Nephron (organoid): ENCODE measurements around the gene GOLGB1.

ENCODE experiments used
- H3K27ac Mint-ChIP-seq, 3 experiments: 2 replicates each; pipeline ENCODE4 v1.8.0; 2020; ENCODE audit warnings: mixed read lengths in 3 of 3, mild to moderate bottlenecking in 2 of 3, moderate library complexity in 1 of 3
- H3K27me3 Mint-ChIP-seq: 2 replicates; pipeline ENCODE4 v1.8.0; 2021; ENCODE audit warnings: low read depth, mild to moderate bottlenecking, moderate library complexity, mixed read lengths
- H3K36me3 Mint-ChIP-seq: 2 replicates; pipeline ENCODE4 v1.8.0; 2020; ENCODE audit warnings: low read depth, mixed read lengths
- H3K4me1 Mint-ChIP-seq: 2 replicates; pipeline ENCODE4 v1.8.0; 2020; ENCODE audit warnings: mixed read lengths
- H3K4me3 Mint-ChIP-seq, 3 experiments: 2 replicates each; pipeline ENCODE4 v1.8.0; 2020; ENCODE audit warnings: mild to moderate bottlenecking in 3 of 3, mixed read lengths in 3 of 3, moderate library complexity in 2 of 3
- H3K9me3 Mint-ChIP-seq: 2 replicates; pipeline ENCODE4 v1.8.0; 2020; ENCODE audit warnings: mixed read lengths
- TF ChIP-seq, protein P1 (sequence below), 3 experiments: fragments of 200-600 bp; sonication (generic); IDR thresholded peaks; one replicate each; pipeline ENCODE4 v1.5.0; 2021; ENCODE audit warnings: antibody characterized with exemption in 3 of 3; ENCODE audit not compliant: unreplicated experiment in 3 of 3

Gene GOLGB1

DNA sequence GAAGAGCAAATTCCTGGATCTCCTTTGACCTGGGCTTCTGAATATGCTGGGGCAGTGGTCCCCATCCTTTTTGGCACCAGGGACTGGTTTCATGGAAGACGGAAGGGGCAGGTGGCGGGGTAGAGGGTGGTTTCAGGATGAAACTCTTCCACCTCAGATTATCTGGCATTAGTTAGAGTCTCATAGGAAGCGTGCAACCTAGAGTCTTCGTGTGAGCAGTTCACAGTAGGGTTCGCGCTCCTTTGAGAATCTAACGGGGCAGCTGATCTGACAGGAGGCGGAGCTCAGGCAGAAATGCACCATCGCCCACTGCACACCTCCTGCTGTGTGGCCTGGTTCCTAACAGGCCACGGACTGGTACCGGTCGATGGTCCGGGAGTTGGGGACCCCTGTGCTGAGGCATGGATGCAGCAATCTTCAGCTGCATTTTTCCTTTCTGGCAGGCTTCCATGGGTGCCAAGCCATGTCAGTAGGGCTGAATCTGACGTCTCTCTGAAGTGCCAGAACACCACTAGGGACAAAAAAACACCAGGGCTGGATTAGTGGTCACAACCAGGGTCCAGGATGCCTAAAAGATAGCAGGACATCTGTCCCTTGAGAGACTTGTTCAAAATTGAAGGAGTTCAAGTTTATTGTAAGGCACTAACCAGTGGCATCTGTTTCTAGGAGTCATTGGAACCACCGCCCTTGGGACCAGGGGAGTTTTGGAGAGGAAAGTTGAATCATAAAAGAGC, 8.4 kb upstream of the GOLGB1 start:
- Mint-ChIP-seq H3K27ac (peak overlapping the region in 2 of 3 experiments; percentile 82 to 85), H3K4me1 (peaks cover 16% of the 10 kb centered on the region), H3K36me3 (no peaks in the 10 kb centered on the region), H3K27me3 (peaks cover 21% of the 10 kb centered on the region), H3K9me3 (no peaks in the 10 kb centered on the region), H3K4me3 (no peak overlapping the region)
- TF ChIP-seq, protein P1, sequence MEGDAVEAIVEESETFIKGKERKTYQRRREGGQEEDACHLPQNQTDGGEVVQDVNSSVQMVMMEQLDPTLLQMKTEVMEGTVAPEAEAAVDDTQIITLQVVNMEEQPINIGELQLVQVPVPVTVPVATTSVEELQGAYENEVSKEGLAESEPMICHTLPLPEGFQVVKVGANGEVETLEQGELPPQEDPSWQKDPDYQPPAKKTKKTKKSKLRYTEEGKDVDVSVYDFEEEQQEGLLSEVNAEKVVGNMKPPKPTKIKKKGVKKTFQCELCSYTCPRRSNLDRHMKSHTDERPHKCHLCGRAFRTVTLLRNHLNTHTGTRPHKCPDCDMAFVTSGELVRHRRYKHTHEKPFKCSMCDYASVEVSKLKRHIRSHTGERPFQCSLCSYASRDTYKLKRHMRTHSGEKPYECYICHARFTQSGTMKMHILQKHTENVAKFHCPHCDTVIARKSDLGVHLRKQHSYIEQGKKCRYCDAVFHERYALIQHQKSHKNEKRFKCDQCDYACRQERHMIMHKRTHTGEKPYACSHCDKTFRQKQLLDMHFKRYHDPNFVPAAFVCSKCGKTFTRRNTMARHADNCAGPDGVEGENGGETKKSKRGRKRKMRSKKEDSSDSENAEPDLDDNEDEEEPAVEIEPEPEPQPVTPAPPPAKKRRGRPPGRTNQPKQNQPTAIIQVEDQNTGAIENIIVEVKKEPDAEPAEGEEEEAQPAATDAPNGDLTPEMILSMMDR (IDR thresholded peaks at IDR 0.05; ENCODE audit: unreplicated experiment in 3 of 3): no peak

DNA sequence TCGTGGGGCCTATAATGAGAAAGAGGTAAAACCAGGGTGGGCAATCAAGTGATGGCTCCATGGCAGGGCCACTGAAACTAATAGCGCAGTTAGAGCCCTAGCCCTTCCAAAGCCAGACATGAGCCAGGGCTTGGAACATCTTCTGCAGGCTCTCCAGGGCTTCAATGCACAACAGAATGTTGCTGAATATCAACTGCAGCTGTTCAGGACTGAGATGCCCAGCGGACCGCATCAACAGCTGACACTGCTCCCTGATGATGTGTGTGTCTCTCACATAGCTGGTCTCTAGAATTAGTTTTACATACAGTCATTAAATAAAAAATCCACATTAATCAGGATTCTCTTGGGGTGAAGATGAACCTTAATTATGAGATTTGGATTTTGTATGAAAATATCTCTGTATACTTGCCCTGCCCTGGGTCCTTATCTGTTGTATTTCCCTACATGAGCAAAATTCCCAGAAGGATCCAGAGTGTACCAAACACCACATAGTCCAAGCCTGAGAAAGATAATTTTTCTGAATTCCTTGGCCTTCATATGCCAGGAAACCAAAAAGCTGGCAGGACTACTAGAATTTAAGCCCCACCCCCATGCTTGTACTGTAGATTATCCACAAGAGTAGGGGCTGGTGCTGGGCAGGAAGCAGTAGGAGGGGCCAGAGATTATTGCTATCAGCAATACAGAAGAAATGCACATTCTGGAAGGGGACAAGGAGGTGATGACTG, 7.7 kb upstream of the GOLGB1 start:
- TF ChIP-seq, protein P1 (IDR thresholded peaks at IDR 0.05; ENCODE audit: unreplicated experiment in 3 of 3): no peak
- Mint-ChIP-seq H3K4me1 (peaks cover 16% of the 10 kb centered on the region), H3K27ac (peak overlapping the region in 2 of 3 experiments; percentile 82 to 85), H3K36me3 (no peaks in the 10 kb centered on the region), H3K27me3 (peaks cover 25% of the 10 kb centered on the region), H3K4me3 (no peak overlapping the region), H3K9me3 (no peaks in the 10 kb centered on the region)

DNA sequence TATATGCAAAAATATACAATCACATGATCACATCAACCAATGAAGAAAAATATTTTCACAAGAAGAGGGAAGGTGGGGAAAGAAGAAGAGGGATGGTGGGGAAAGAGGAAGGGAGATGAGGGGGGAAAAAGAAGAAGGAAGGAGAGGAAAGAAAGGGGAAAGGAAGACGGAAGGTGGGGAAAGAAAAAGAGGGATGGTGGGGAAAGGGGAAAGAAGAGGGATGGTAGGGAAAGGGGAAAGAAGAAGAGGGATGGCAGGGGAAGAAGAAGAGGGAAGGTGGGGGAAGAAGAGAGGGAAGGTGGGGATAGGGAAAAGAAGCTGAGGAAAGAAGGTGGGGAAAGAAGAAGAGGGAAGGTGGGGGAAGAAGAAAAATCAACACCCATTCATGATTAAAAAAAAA, 3.2 kb upstream of the GOLGB1 start:
- Mint-ChIP-seq H3K4me1 (peaks cover 9% of the 10 kb centered on the region), H3K27ac (no peak overlapping the region), H3K9me3 (no peaks in the 10 kb centered on the region), H3K36me3 (no peaks in the 10 kb centered on the region), H3K4me3 (no peak overlapping the region), H3K27me3 (peaks cover 25% of the 10 kb centered on the region)
- TF ChIP-seq, protein P1 (IDR thresholded peaks at IDR 0.05; ENCODE audit: unreplicated experiment in 3 of 3): no peak

DNA sequence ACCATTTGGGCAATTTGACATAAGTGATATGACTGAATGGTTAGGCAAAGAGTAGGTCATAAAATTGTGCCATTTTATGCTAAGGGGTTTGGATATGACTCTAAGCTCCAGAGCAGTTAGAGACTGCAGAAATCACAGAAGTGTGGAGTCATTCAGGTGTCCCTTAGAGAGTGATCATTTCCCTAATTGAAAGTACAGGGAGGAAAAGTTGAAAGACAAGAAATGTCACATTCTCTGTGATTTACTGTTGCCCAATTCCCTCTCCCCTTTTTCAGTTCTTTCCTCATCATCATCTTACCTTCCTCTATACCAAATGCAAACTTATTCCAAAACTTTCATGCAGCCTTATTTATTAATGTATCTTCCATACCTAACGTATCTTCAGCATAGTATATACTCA, 2.7 kb upstream of the GOLGB1 start:
- TF ChIP-seq, protein P1 (IDR thresholded peaks at IDR 0.05; ENCODE audit: unreplicated experiment in 3 of 3): no peak
- no peak overlapping the region for H3K27ac Mint-ChIP-seq
- H3K4me1 Mint-ChIP-seq: peaks cover 9% of the 10 kb centered on the region
- no peaks in the 10 kb centered on the region for H3K36me3 Mint-ChIP-seq
- peaks cover 24% of the 10 kb centered on the region for H3K27me3 Mint-ChIP-seq
- no peaks in the 10 kb centered on the region for H3K9me3 Mint-ChIP-seq
- peak overlapping the region; percentile 19 to 68 (median 54) for H3K4me3 Mint-ChIP-seq

DNA sequence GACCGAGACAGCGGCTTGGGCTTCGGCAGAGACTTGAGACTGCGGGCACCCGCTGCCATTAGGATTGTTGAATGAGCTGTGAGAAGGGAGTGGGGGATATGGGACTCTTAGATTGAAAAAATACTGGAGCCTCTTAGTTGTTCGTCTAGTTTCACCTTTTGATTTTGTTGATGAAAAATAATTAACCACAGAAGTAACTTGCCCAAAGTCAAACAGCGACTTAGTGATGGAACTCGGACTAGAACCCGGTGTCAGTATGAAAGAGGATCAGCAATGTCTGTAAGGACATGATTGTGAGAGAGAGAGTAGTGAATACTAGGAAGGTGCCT, 510 bp upstream of the GOLGB1 start:
- Mint-ChIP-seq H3K36me3 (no peaks in the 10 kb centered on the region), H3K27me3 (peaks cover 24% of the 10 kb centered on the region), H3K27ac (no peak overlapping the region), H3K4me1 (peaks cover 6% of the 10 kb centered on the region), H3K4me3 (no peak overlapping the region), H3K9me3 (no peaks in the 10 kb centered on the region)
- TF ChIP-seq, protein P1 (IDR thresholded peaks at IDR 0.05; ENCODE audit: unreplicated experiment in 3 of 3): no peak
